Measurements from ENCODE around the gene IFRD2. TPM values are rescaled to one million over a fixed set of nuclear protein-coding genes. Genes with fewer than 3 reads are reported as not detected.

IFRD2 gene
- total and polyA plus RNA-seq, 9 of the 15 experiments (the other 6 are each of a cell fraction or from before 2014, with no cell fraction given) = 30.5 to 115 (median 52.8) TPM

DNA sequence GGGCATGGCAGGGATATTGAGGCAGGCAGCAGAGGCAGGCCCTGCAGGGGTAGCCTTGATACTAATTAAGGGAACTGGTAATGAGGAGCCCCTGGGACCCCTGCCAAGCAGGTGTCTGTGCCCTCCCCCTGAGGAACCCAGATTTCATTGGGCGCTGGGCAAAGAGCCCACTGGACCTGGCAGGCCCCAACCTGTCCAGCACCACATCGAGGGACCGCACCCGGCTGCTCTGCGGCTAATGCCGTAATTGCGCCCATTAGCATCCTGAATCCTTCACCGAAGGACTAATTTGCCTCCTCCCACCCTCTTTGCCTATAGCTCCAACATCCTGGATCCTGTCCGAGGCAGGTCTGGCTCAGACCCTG is 37.0 kb downstream of the IFRD2 start (continued):
- TF ChIP-seq, protein P1, sequence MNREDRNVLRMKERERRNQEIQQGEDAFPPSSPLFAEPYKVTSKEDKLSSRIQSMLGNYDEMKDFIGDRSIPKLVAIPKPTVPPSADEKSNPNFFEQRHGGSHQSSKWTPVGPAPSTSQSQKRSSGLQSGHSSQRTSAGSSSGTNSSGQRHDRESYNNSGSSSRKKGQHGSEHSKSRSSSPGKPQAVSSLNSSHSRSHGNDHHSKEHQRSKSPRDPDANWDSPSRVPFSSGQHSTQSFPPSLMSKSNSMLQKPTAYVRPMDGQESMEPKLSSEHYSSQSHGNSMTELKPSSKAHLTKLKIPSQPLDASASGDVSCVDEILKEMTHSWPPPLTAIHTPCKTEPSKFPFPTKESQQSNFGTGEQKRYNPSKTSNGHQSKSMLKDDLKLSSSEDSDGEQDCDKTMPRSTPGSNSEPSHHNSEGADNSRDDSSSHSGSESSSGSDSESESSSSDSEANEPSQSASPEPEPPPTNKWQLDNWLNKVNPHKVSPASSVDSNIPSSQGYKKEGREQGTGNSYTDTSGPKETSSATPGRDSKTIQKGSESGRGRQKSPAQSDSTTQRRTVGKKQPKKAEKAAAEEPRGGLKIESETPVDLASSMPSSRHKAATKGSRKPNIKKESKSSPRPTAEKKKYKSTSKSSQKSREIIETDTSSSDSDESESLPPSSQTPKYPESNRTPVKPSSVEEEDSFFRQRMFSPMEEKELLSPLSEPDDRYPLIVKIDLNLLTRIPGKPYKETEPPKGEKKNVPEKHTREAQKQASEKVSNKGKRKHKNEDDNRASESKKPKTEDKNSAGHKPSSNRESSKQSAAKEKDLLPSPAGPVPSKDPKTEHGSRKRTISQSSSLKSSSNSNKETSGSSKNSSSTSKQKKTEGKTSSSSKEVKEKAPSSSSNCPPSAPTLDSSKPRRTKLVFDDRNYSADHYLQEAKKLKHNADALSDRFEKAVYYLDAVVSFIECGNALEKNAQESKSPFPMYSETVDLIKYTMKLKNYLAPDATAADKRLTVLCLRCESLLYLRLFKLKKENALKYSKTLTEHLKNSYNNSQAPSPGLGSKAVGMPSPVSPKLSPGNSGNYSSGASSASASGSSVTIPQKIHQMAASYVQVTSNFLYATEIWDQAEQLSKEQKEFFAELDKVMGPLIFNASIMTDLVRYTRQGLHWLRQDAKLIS (CRISPR knock-in tag; IDR thresholded peaks at IDR 0.05) = no peak
- TF ChIP-seq STAT5B (CRISPR knock-in tag; IDR thresholded peaks at IDR 0.05) = no peak
- TF ChIP-seq, protein P2, sequence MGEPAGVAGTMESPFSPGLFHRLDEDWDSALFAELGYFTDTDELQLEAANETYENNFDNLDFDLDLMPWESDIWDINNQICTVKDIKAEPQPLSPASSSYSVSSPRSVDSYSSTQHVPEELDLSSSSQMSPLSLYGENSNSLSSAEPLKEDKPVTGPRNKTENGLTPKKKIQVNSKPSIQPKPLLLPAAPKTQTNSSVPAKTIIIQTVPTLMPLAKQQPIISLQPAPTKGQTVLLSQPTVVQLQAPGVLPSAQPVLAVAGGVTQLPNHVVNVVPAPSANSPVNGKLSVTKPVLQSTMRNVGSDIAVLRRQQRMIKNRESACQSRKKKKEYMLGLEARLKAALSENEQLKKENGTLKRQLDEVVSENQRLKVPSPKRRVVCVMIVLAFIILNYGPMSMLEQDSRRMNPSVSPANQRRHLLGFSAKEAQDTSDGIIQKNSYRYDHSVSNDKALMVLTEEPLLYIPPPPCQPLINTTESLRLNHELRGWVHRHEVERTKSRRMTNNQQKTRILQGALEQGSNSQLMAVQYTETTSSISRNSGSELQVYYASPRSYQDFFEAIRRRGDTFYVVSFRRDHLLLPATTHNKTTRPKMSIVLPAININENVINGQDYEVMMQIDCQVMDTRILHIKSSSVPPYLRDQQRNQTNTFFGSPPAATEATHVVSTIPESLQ (CRISPR knock-in tag; IDR thresholded peaks at IDR 0.05) = no peak
- no peak for TF ChIP-seq HNRNPL (IDR thresholded peaks at IDR 0.05; ENCODE audit: low read depth, low read length)
- no peak for TF ChIP-seq NCOA4 (IDR thresholded peaks at IDR 0.05; ENCODE audit: partially characterized antibody)
- TF ChIP-seq FOXJ3 (CRISPR knock-in tag; IDR thresholded peaks at IDR 0.05) = no peak
- TF ChIP-seq PHF20 (IDR thresholded peaks at IDR 0.05; ENCODE audit: partially characterized antibody) = no peak
